ENCODE measurements around the gene MTHFSD.

DNA sequence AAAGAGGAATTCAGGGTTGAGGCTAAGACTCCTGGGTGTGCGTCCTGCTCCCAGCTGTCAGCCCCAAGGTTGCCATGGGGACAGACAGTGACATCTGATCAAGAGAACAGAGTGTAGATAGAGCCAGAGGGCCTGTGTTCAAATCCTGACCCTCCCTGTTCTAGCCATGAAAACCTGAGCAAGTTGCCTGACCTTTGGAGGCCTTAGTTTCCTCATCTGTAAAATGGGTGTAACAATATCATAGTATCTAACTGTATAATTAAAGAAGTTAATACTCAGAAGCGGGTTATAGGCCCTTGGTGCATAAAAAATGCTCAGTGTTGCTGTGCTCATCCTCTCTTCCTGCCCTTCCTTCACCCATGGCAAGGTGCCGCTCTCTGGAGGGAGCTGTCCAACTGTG lies 73.4 kb downstream of the MTHFSD start:
- TF ChIP-seq, protein P1, sequence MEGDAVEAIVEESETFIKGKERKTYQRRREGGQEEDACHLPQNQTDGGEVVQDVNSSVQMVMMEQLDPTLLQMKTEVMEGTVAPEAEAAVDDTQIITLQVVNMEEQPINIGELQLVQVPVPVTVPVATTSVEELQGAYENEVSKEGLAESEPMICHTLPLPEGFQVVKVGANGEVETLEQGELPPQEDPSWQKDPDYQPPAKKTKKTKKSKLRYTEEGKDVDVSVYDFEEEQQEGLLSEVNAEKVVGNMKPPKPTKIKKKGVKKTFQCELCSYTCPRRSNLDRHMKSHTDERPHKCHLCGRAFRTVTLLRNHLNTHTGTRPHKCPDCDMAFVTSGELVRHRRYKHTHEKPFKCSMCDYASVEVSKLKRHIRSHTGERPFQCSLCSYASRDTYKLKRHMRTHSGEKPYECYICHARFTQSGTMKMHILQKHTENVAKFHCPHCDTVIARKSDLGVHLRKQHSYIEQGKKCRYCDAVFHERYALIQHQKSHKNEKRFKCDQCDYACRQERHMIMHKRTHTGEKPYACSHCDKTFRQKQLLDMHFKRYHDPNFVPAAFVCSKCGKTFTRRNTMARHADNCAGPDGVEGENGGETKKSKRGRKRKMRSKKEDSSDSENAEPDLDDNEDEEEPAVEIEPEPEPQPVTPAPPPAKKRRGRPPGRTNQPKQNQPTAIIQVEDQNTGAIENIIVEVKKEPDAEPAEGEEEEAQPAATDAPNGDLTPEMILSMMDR (optimal IDR thresholded peaks at IDR 0.05 in 1 of 3, IDR thresholded peaks at IDR 0.05 in 1 of 3, conservative IDR thresholded peaks at IDR 0.05 in 1 of 3; ENCODE audit: extremely low read depth in 1 of 3, insufficient read depth in 2 of 3, low read length in 3 of 3) = no peak
- TF ChIP-seq EZH2 (IDR thresholded peaks at IDR 0.05; ENCODE audit: low read length) = no peak
